Lower lobe of right lung (tissue), 2 donors: Measurements from ENCODE around the gene SPINDOC. TPM values are rescaled to one million over a fixed set of nuclear protein-coding genes. Genes with fewer than 3 reads are reported as not detected.
A peak's percentile ranks its signal among the peaks of the same experiment; 100 is the strongest.

Source experiments
- ATAC-seq, 2 donors: fragments of 200-7000 bp; cut with Tn5 transposase; one replicate each; pipeline ENCODE4 v1.9.1; 2020 to 2022; ENCODE audit warnings: mild to moderate bottlenecking in 2 of 2, moderate library complexity in 2 of 2
- DNase-seq: peaks from one replicate; pipeline ENCODE4 v3.0.0-alpha.2; 2020
- H3K27ac ChIP-seq: fragments of 200-600 bp; one replicate; pipeline ENCODE4 v1.8.0; 2022
- H3K27me3 ChIP-seq: fragments of 200-600 bp; one replicate; pipeline ENCODE4 v1.8.0; 2022; ENCODE audit warnings: low read depth
- H3K36me3 ChIP-seq: fragments of 200-600 bp; one replicate; pipeline ENCODE4 v1.8.0; 2022; ENCODE audit warnings: mild to moderate bottlenecking
- H3K4me1 ChIP-seq: fragments of 200-600 bp; one replicate; pipeline ENCODE4 v1.8.0; 2022
- H3K4me3 ChIP-seq: fragments of 200-600 bp; one replicate; pipeline ENCODE4 v1.8.0; 2022; ENCODE audit warnings: mild to moderate bottlenecking
- H3K9me3 ChIP-seq: fragments of 200-600 bp; one replicate; pipeline ENCODE4 v1.8.0; 2022
- CTCF ChIP-seq: fragments of 200-600 bp; IDR thresholded peaks from one replicate; pipeline ENCODE4 v1.8.0; 2022; ENCODE audit warnings: antibody characterized with exemption, mild to moderate bottlenecking
- intact Hi-C: fragments of 100-400 bp; cut with DNase I; formaldehyde crosslinking; loops from one replicate; pipeline ENCODE4 v1.11.0; 2022
- total RNA-seq: library from RNA; stranded (reverse); fragmentation: NEBNext Ultra II Directional; extraction: Animal tissue kit (Norgen Biotek cat#: 25700); gene quantifications from one replicate; pipeline ENCODE4 v1.2.1, GENCODE V29; 2021
- donor health status: DM: no; HTN: yes; CAD: no; lungs with severe emphysema.

The SPINDOC gene
- total RNA-seq, 1 donor from 2014 or later = 21.7 TPM

- no peak for DNase-seq
- peak overlapping the region; percentile 80 for H3K4me3 ChIP-seq
- H3K36me3 ChIP-seq = no peaks in the 10 kb centered on the region
- no peaks in the 10 kb centered on the region for H3K9me3 ChIP-seq
- no peak for TF ChIP-seq CTCF
- H3K27ac ChIP-seq = no peak overlapping the region
- peaks cover 15% of the 10 kb centered on the region for H3K4me1 ChIP-seq
- ATAC-seq = no peak
- intact Hi-C loops = no loop called here
- H3K27me3 ChIP-seq = no peaks in the 10 kb centered on the region
These were observed 46.6 kb upstream of the SPINDOC start for GRCh38 chr11:63766531-63767235.

- intact Hi-C loops = no loop called here
- H3K4me1 ChIP-seq = peaks cover 15% of the 10 kb centered on the region
- no peaks in the 10 kb centered on the region for H3K27me3 ChIP-seq
- H3K27ac ChIP-seq = no peak overlapping the region
- TF ChIP-seq CTCF = no peak
- H3K9me3 ChIP-seq = no peaks in the 10 kb centered on the region
- H3K4me3 ChIP-seq = peak overlapping the region; percentile 80
- no peaks in the 10 kb centered on the region for H3K36me3 ChIP-seq
- DNase-seq (no peak), ATAC-seq (no peak)
These were observed 46.0 kb upstream of the SPINDOC start for GRCh38 chr11:63767267-63767564.

GRCh38 chr11:63767565-63768236, 45.6 kb upstream of the SPINDOC start:
- Histone ChIP-seq H3K4me3 (peak overlapping the region; percentile 80), H3K27me3 (no peaks in the 10 kb centered on the region), H3K9me3 (no peaks in the 10 kb centered on the region), H3K27ac (peak overlapping the region; percentile 71), H3K36me3 (no peaks in the 10 kb centered on the region), H3K4me1 (peaks cover 15% of the 10 kb centered on the region)
- intact Hi-C loops = no loop called here
- no peak for TF ChIP-seq CTCF
- peak; percentile 51 for DNase-seq
- peak; percentile 17 to 57 for ATAC-seq

- DNase-seq (peak; percentile 71), ATAC-seq (peak; percentile 53 to 67)
- intact Hi-C loops = no loop called here
- Histone ChIP-seq H3K27ac (peak within 1 kb of the TSS; percentile 72), H3K9me3 (no peaks in the 10 kb centered on the region), H3K36me3 (no peaks in the 10 kb centered on the region), H3K4me1 (peaks cover 15% of the 10 kb centered on the region), H3K4me3 (peak within 1 kb of the TSS; percentile 80), H3K27me3 (no peaks in the 10 kb centered on the region)
- TF ChIP-seq CTCF = peak; percentile 51
These were observed 44.8 kb upstream of the SPINDOC start, which contains the start of gene ZFTA for GRCh38 chr11:63768237-63769041. Gene ZFTA (minus strand): TSS chr11:63768775. CDS start chr11:63768622, 153 bp downstream.

GRCh38 chr11:63769042-63769713, 44.1 kb upstream of the SPINDOC start:
- peak; percentile 52 for DNase-seq
- no peak for TF ChIP-seq CTCF
- no peaks in the 10 kb centered on the region for H3K9me3 ChIP-seq
- H3K27me3 ChIP-seq = no peaks in the 10 kb centered on the region
- H3K4me3 ChIP-seq = peak overlapping the region; percentile 80
- H3K27ac ChIP-seq = peak overlapping the region; percentile 72
- ATAC-seq = peak; percentile 52 to 58
- peaks cover 15% of the 10 kb centered on the region for H3K4me1 ChIP-seq
- no peaks in the 10 kb centered on the region for H3K36me3 ChIP-seq
- intact Hi-C loops = no loop called here
